Activated T-cell treated with anti-CD3 and anti-CD28 coated beads for 1 hour (primary cell): Measurements from ENCODE around the gene CBARP.

Source experiments
- DNase-seq: peaks from one replicate; pipeline ENCODE4 v3.0.0-alpha.2; 2020; ENCODE audit warnings: low read depth

The CBARP gene

GRCh38 chr19:1238369-1239303, 831 bp upstream of the CBARP start:
- no peak for DNase-seq

GRCh38 chr19:1237027-1237659, 662 bp downstream of the CBARP start:
- DNase-seq: no peak

- no peak for DNase-seq
Observed at GRCh38 chr19:1236576-1236975, 1.2 kb downstream of the CBARP start.

GRCh38 chr19:1235625-1236538, 1.9 kb downstream of the CBARP start:
- DNase-seq: no peak

GRCh38 chr19:1234955-1235380, 2.8 kb downstream of the CBARP start:
- DNase-seq: no peak

- DNase-seq: no peak
Observed at GRCh38 chr19:1234051-1234954, 3.5 kb downstream of the CBARP start.

- no peak for DNase-seq
Observed at GRCh38 chr19:1233115-1233667, 4.6 kb downstream of the CBARP start.

- DNase-seq: no peak
Observed at GRCh38 chr19:1232652-1233072, 5.1 kb downstream of the CBARP start.

- DNase-seq: no peak
Observed at GRCh38 chr19:1231729-1232637, 5.8 kb downstream of the CBARP start.

GRCh38 chr19:1230783-1231489, 6.9 kb downstream of the CBARP start:
- no peak for DNase-seq

GRCh38 chr19:1229924-1230782, 7.7 kb downstream of the CBARP start:
- DNase-seq: no peak

GRCh38 chr19:1229056-1229923, 8.5 kb downstream of the CBARP start:
- DNase-seq: no peak

- DNase-seq: no peak
Observed at GRCh38 chr19:1228161-1228957, 9.4 kb downstream of the CBARP start.

GRCh38 chr19:1227304-1228054, 10.3 kb downstream of the CBARP start:
- DNase-seq: no peak

GRCh38 chr19:1226522-1227303, 11.1 kb downstream of the CBARP start:
- no peak for DNase-seq
